GM19438 (cell line): ENCODE measurements around the gene MRPL18.
"Not testable (repeated sequence)": the region's sequence is repeated elsewhere in the genome, so short reads cannot be mapped to it uniquely, and the experiment has no call there.

Source experiments
- ATAC-seq: cut with Tn5 transposase; IDR thresholded peaks from one replicate; pipeline ENCODE4 v1.9.1; 2021; ENCODE audit warnings: low read depth; ENCODE audit not compliant: unreplicated experiment

The MRPL18 gene

GRCh38 chr6:159813781-159814180 is 23.5 kb downstream of the MRPL18 start:
- no peak for ATAC-seq

- no peak for ATAC-seq
Observed at GRCh38 chr6:159815410-159815809, 25.1 kb downstream of the MRPL18 start.

DNA sequence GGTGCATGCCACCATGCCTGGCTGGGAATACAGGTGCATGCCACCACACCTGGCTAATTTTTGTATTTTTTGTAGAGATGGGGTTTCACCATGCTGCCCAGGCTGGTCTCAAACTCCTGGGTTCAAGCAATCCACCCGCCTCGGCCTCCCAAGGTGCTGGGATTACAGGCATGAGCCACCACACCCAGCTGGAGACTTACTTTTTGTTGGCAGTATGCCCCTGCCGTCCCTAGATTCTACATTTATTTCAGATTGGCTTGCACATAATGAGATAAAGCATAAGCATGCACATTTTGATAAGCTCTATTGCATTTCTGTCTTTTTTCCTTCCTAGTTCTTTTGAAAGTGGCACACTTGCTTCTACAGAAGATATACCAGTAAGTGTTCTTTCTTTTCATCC is 26.5 kb downstream of the MRPL18 start:
- ATAC-seq: not testable (repeated sequence)

GRCh38 chr6:159817951-159818739 is 27.9 kb downstream of the MRPL18 start:
- no peak for ATAC-seq

GRCh38 chr6:159819098-159819497 is 28.8 kb downstream of the MRPL18 start:
- ATAC-seq: no peak

DNA sequence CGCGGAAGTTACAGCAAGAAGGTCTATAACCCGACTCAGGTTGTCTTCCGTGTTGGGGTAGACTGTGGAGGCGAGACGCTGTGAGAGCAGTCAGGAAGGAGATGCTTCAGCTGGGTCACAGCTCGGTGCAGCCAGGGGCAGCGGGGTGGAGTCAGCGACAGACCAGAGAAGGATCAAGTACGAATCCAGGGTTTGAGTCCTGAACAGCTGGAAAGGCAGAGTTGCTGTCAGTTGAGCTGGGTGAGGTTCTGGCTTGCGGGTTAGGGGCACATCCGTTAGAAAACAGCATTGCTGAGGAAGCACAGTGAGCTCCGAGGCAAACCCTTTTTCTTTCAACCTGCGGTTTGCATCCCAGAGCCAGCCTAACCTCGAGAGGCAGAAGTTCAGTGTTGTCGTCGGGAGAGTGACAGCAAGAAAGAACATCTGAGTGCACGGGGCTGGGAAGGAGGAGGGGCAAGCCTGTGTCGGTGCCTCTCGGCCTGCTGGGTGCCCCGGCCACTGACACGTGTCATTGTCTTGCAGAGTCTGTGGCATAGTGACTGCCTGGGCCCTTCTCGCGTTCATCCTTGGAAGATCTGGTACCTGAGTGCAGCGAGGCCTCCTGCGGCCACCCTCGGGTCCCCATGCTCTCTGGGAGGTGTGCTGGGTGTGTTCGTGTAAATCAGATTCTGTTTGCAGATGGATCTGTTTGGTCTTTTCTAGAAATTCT is 29.8 kb downstream of the MRPL18 start:
- ATAC-seq: no peak

DNA sequence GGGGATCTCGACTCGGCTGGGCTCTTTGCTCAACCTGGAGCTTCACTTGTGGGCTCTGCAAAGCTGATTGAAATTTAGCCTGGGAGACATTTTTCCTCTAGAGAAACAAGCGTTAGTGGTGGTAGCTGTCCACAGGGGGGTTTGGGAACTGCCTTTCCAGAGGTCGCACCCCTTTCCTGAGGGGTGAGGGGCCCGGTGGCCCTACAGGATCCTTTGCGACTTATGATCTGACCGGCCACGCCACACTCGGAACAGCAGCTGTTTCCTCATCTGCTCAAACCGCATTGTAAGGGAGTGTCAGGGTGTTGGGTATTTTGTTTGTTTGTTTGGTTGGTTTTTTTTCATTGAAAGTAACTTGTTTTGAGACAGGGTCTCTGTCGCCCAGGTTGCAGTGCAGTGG is 30.9 kb downstream of the MRPL18 start:
- ATAC-seq: no peak

- ATAC-seq: no peak
Observed at GRCh38 chr6:159821726-159822125, 31.5 kb downstream of the MRPL18 start.

DNA sequence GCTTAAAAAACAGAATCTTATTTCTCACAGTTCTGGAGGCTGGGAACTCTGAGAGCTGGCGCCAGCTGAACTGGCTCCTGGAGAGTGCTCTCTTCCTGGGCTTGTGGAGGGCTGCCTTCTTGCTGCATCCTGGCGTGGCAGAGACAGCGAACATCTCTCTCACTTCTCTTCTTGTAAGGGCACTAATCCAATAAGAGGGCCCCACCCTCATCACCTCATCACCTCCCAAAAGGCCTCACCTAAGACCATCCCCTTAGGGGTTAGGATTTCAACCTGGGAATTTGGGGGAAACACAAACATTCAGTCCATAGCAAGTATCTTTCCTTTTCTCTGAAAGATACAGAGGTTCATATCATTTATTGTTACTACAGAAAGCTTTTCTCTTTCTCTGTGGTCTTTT is 33.7 kb downstream of the MRPL18 start:
- ATAC-seq: no peak

- not testable (repeated sequence) for ATAC-seq
Observed at GRCh38 chr6:159824690-159825089, 34.4 kb downstream of the MRPL18 start.

GRCh38 chr6:159826004-159826403 is 35.7 kb downstream of the MRPL18 start:
- ATAC-seq: no peak

GRCh38 chr6:159826968-159827647 is 36.8 kb downstream of the MRPL18 start:
- ATAC-seq: no peak

GRCh38 chr6:159828074-159828473 is 37.8 kb downstream of the MRPL18 start:
- ATAC-seq: no peak

GRCh38 chr6:159829526-159829925 is 39.3 kb downstream of the MRPL18 start:
- ATAC-seq: no peak

DNA sequence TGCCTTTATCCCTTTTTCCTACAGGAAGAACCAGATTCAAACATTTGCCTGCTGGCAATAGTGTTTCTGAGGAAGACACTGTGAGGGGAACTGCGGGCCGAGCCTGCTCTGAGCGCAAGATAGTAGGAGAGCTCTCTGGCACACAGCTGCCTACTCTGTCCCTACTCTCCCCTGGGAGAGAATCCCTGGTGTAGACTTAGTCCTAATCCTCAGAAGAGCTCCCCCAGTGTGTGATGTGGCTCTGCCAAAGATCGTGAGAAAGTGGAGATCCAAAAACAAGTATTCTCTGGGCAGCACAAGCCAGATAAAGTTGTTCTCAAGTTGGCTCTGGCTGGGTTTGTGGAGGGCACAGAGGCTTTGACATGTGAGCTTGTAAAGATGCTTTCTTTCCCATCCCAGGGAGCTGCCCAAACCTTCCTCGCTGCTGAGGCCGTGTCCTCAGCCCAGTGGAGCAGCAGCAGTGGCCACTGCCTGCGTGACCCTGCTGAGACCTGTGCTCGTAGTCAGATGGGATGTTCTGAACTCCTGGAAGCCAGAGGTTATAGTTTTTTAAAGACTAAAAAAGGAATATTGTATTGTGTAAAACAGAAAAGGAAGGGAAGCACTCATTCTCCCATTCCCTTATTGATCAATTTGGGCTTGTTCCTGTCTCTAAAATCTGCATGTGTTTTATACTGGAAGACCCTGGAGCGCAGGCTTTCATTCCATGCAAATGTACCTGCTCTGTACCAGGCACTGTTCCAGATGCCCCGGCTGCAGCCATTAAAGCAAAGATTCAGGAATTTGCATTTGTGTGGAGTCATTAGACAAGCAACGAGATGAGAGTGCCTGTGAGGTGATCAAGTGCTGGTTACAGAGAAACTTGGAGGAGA is 40.5 kb downstream of the MRPL18 start:
- no peak for ATAC-seq

DNA sequence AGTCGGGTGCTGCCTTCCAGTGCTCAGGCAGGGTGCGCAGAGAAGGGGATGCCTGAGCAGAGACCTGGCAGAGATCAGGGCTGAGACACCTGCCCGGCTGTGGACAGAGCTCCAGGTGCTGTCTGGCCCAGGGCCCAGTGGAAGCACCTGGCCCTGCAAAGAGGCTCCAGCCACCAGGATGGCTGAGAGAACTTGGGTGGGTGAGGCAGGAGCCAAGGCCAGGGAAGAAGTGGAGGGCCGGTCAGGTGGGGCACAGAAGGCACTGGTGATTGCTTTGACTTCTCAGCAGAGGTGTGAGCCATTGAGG is 41.1 kb downstream of the MRPL18 start:
- ATAC-seq: no peak

- no peak for ATAC-seq
Observed at GRCh38 chr6:159832946-159833345, 42.7 kb downstream of the MRPL18 start.

- ATAC-seq: no peak
Observed at GRCh38 chr6:159833556-159833955, 43.3 kb downstream of the MRPL18 start.

DNA sequence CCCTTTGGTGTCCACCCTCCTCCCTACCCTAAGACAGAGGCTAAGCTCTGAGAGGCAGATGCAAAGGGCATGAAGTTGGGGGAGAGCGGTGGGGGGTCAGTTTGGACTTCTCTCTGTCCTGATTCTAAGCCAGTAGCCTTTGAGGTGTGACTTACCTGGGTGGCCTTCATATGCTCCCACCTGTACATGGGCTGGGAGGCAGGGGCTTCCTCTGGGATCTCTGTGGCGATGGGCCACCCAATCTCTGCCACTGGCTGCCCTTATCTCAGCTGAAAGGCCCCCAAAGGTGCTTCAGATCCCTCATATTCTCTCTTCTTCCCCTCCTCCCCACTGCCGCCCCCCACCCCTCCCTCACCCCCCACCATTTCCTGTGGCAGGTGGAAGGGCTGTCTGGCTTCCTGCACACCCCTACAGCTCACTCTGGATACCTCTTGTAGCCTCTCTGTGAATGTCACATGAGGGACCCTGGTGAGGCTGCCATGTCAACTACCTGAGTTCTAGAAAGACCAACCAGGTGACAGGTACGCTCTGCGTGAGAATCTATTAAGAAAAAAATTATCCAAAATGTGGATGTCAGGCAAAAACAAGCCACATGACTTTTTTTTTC is 43.8 kb downstream of the MRPL18 start:
- no peak for ATAC-seq

GRCh38 chr6:159836718-159837490 is 46.6 kb downstream of the MRPL18 start:
- no peak for ATAC-seq
